HFFc6 (cell line): ENCODE measurements around the gene INPP5J. TPM values are rescaled to one million over a fixed set of nuclear protein-coding genes. Genes with fewer than 3 reads are reported as not detected.
"Not testable (repeated sequence)": the region's sequence is repeated elsewhere in the genome, so short reads cannot be mapped to it uniquely, and the experiment has no call there.

ENCODE experiments used
- DNase-seq: peaks from one replicate; pipeline ENCODE4 v3.0.0-alpha.2; 2018
- H3K27ac Mint-ChIP-seq: 2 replicates; pipeline ENCODE4 v1.8.0; 2020; ENCODE audit warnings: mild to moderate bottlenecking, mixed read lengths
- H3K27me3 Mint-ChIP-seq: 2 replicates; pipeline ENCODE4 v1.8.0; 2021; ENCODE audit warnings: mild to moderate bottlenecking, moderate library complexity, mixed read lengths; ENCODE audit not compliant: insufficient read depth
- H3K36me3 Mint-ChIP-seq: 2 replicates; pipeline ENCODE4 v1.8.0; 2021; ENCODE audit warnings: low read depth, mixed read lengths
- H3K4me1 Mint-ChIP-seq: 2 replicates; pipeline ENCODE4 v1.8.0; 2020; ENCODE audit warnings: low read depth, mixed read lengths
- H3K4me3 Mint-ChIP-seq: 2 replicates; pipeline ENCODE4 v1.8.0; 2020; ENCODE audit warnings: mild to moderate bottlenecking, moderate library complexity, mixed read lengths
- H3K9me3 Mint-ChIP-seq: 2 replicates; pipeline ENCODE4 v1.8.0; 2020; ENCODE audit warnings: mild to moderate bottlenecking, mixed read lengths
- long read RNA-seq: library from polyadenylated mRNA; unstranded; transcript quantifications from one replicate; pipeline ENCODE4 v2.0.0, GENCODE V29; 2019
- total RNA-seq, 6 experiments: library from RNA; stranded (reverse); fragmentation: NEBNext Ultra II Directional; extraction: Animal tissue kit (Norgen Biotek cat#: 25700); gene quantifications; 2 replicates in 1 of 6; 3 replicates in 5 of 6; pipeline ENCODE4 v1.2.3, GENCODE V29; 2021
- TF ChIP-seq, protein P1 (sequence below): fragments of 200-600 bp; sonication (generic); IDR thresholded peaks from 2 replicates; pipeline ENCODE4 v1.5.0; 2021; ENCODE audit warnings: antibody characterized with exemption, mild to moderate bottlenecking

INPP5J gene, protein sequence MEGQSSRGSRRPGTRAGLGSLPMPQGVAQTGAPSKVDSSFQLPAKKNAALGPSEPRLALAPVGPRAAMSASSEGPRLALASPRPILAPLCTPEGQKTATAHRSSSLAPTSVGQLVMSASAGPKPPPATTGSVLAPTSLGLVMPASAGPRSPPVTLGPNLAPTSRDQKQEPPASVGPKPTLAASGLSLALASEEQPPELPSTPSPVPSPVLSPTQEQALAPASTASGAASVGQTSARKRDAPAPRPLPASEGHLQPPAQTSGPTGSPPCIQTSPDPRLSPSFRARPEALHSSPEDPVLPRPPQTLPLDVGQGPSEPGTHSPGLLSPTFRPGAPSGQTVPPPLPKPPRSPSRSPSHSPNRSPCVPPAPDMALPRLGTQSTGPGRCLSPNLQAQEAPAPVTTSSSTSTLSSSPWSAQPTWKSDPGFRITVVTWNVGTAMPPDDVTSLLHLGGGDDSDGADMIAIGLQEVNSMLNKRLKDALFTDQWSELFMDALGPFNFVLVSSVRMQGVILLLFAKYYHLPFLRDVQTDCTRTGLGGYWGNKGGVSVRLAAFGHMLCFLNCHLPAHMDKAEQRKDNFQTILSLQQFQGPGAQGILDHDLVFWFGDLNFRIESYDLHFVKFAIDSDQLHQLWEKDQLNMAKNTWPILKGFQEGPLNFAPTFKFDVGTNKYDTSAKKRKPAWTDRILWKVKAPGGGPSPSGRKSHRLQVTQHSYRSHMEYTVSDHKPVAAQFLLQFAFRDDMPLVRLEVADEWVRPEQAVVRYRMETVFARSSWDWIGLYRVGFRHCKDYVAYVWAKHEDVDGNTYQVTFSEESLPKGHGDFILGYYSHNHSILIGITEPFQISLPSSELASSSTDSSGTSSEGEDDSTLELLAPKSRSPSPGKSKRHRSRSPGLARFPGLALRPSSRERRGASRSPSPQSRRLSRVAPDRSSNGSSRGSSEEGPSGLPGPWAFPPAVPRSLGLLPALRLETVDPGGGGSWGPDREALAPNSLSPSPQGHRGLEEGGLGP
- 1 to 10 TPM in 4 of 6 experiments, under 1 TPM in 2; 0.69 to 1.6 (median 1.0) TPM for total RNA-seq
- long read RNA-seq, partial matches to known transcripts, result 1 of 1 reads
- long read RNA-seq, other reads (novel, unspliced or antisense), result 0 of 1 reads

DNA sequence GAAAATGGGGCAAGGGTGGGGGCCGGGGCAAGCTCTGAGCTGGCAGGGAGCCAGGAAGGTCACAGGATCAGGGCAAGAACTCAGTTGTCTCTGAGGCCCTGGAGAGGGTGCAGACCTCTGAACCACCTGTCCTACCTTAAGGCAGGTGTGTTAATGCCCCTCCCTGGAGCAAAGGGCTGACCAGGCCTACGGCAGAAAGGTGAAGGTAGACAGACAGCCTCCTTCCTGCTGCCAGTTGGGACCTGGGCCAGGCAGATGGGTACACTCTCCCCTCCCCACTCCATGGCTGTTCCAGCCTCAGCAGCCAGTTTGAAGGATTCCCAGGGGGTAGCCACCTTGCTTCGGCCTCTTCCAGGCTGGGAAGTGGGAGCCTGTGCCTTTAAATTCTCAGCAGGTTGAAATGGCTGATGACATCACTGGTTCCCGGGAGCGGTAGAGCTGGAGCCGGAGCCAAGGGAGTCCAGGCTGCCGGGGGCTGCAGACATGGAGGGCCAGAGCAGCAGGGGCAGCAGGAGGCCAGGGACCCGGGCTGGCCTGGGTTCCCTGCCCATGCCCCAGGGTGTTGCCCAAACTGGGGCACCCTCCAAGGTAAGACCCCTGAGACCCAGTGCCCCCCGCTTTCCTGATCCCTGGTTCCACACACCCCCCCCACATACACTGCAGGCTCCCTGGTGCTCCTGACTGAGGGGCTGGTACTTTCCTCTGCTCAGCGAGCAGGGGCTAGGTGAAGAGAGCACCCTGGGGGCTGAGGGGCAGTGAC is at the start of gene INPP5J:
Gene INPP5J (plus strand): TSS at position 435 of the 760 bp plus-strand sequence. CDS start 49 bp downstream, at position 484.
- Mint-ChIP-seq H3K27ac (no peak within 1 kb of the TSS), H3K27me3 (peaks cover 12% of the 10 kb centered on the region), H3K4me3 (peak within 1 kb of the TSS; percentile 69), H3K36me3 (no peaks in the 10 kb centered on the region), H3K9me3 (no peaks in the 10 kb centered on the region), H3K4me1 (peaks cover 6% of the 10 kb centered on the region)
- TF ChIP-seq, protein P1, sequence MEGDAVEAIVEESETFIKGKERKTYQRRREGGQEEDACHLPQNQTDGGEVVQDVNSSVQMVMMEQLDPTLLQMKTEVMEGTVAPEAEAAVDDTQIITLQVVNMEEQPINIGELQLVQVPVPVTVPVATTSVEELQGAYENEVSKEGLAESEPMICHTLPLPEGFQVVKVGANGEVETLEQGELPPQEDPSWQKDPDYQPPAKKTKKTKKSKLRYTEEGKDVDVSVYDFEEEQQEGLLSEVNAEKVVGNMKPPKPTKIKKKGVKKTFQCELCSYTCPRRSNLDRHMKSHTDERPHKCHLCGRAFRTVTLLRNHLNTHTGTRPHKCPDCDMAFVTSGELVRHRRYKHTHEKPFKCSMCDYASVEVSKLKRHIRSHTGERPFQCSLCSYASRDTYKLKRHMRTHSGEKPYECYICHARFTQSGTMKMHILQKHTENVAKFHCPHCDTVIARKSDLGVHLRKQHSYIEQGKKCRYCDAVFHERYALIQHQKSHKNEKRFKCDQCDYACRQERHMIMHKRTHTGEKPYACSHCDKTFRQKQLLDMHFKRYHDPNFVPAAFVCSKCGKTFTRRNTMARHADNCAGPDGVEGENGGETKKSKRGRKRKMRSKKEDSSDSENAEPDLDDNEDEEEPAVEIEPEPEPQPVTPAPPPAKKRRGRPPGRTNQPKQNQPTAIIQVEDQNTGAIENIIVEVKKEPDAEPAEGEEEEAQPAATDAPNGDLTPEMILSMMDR, result no peak
- DNase-seq, result no peak

DNA sequence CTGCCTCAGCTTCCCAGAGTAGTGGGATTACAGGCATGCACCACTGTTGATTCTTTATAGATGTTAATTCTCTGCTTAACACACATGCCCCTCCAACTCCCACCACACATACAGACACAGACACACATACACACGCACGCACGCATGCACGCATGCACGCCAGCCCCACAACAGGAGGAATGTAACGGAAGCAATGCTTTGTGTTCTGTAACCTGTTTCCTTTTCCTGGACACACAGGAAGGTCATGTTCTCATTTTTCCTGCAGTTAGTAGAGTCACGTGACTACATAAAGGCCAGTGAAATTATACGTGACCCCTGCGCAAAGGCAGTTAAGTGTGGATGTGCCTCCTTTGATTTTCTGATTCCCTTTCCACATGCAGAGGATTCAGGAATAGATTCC is 49.6 kb upstream of the INPP5J start:
- not testable (repeated sequence) for DNase-seq, H3K4me3 Mint-ChIP-seq, H3K27ac Mint-ChIP-seq, H3K36me3 Mint-ChIP-seq, H3K27me3 Mint-ChIP-seq, H3K4me1 Mint-ChIP-seq, H3K9me3 Mint-ChIP-seq

DNA sequence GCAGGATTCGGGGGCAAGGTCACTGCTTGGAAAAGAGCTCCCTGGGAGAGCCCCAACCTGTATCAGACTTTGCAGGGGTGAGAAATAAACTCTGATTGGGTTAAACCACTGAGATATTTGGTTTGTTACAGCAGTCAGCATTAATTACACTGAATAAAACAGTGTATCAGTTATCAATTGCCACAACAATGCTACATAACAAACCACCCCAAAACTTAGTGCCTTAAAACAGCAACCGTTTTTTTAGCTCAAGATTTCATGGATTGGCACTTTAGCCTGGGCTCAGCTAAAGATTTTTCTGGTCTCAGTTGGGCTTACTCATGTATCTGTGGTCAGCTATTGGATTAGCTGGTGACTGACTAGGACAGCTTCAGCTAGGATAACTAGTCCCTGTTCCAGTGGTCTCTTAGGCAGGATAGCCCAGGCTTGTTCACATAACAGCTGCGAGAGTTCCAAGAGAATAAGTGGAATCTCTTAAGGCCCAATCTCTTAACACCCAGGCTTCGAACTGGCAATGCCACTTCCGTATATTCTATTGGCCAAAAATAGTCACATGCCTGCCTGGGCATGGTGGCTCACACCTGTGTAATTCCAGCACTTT is 49.1 kb upstream of the INPP5J start:
- not testable (repeated sequence) for H3K27me3 Mint-ChIP-seq, DNase-seq, H3K4me3 Mint-ChIP-seq, H3K9me3 Mint-ChIP-seq, H3K27ac Mint-ChIP-seq, H3K36me3 Mint-ChIP-seq
- peaks cover 15% of the 10 kb centered on the region for H3K4me1 Mint-ChIP-seq

DNA sequence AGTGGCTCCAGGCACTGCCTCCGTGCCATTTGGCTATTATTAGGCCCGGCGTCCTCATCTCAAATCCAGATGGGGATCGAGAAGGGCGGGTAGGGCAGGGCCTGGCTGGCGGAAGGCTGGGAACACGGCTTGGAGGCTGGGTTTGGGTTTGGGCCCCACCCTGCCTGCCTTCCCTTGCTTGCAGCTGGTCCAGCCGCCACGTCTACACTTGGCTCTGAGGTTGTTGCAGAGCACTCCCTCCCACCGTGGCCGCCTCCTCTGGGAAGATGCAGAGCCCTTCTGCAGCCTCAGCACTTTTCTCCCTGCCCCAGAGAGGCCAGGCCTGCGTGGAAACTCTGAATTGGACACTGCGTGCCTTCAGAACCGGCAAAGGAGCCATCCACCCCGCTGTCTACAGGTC is 46.8 kb upstream of the INPP5J start:
- Mint-ChIP-seq H3K4me3 (no peak overlapping the region), H3K36me3 (no peaks in the 10 kb centered on the region), H3K4me1 (peaks cover 16% of the 10 kb centered on the region), H3K9me3 (no peaks in the 10 kb centered on the region), H3K27ac (no peak overlapping the region), H3K27me3 (peaks cover 4% of the 10 kb centered on the region)
- no peak for DNase-seq
- TF ChIP-seq, protein P1, result no peak

DNA sequence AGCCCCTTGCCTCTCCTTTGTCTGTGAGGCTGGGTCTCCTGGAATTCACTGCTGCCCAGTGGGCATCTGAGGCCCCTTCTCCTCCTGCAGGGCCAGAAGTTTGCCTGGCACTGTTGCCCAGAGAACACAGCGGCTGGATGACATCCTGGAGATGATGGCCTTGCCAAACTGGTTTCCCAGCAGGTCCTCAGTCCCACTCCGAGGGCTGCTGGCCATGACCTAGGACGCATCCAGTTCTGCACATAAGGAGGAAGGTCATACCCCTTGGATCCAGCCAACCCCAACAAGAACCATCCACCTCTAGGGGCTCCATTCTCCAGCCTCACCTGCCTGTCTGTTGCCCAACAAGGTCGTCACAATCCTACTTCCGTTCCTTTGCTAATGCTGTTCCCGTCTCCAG is 45.1 kb upstream of the INPP5J start:
- DNase-seq, result no peak
- peaks cover 12% of the 10 kb centered on the region; the same call in 1 of the 2 replicates for H3K36me3 Mint-ChIP-seq
- no peaks in the 10 kb centered on the region for H3K9me3 Mint-ChIP-seq
- H3K4me3 Mint-ChIP-seq, result no peak overlapping the region
- H3K27ac Mint-ChIP-seq, result no peak overlapping the region
- TF ChIP-seq, protein P1, result no peak
- peaks cover 24% of the 10 kb centered on the region for H3K4me1 Mint-ChIP-seq
- H3K27me3 Mint-ChIP-seq, result peaks cover 2% of the 10 kb centered on the region

DNA sequence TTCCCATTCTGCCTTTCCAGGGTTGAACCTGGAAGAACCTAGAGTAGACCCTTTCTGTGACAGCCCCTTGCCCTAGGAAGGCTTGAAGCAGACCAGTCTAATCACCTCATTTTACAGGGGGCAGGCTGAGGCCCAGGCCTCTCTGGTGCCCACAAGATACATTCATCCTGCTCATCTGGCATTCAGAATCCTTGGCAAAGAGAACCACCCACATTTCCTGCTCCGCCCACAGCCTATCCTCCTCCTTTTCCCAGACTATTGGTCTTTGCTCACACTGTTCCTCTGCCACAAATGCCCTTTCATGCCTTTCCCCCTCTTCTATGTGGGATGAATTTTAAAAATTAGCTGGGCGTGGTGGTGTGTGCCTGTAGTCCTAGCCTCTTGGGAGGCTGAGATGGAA is 44.4 kb upstream of the INPP5J start:
- peaks cover 31% of the 10 kb centered on the region for H3K4me1 Mint-ChIP-seq
- not testable (repeated sequence) for H3K4me3 Mint-ChIP-seq, H3K27ac Mint-ChIP-seq, H3K27me3 Mint-ChIP-seq, H3K9me3 Mint-ChIP-seq, DNase-seq
- peaks cover 17% of the 10 kb centered on the region; the same call in 1 of the 2 replicates for H3K36me3 Mint-ChIP-seq
